Measurements from ENCODE around the gene NAA25.

The NAA25 gene

GRCh38 chr12:112108202-112109079 is at the start of gene NAA25:
Gene NAA25, minus strand, starts transcription at chr12:112108783. Its CDS starts 10 bp downstream, at chr12:112108773.
- H3K9ac ChIP-seq: peak within 1 kb of the TSS; percentile 98
- no peaks in the 10 kb centered on the region for H3K27me3 ChIP-seq
- H3K36me3 ChIP-seq: peaks cover 32% of the 10 kb centered on the region
- TF ChIP-seq Cebpa-rat (IDR thresholded peaks at IDR 0.05): no peak
- H3K4me2 ChIP-seq: peak within 1 kb of the TSS; percentile 89
- peaks cover 50% of the 10 kb centered on the region for H4K20me1 ChIP-seq
- peak within 1 kb of the TSS; percentile 97 for H3K4me3 ChIP-seq
- no peaks in the 10 kb centered on the region for H3K9me3 ChIP-seq
- peaks cover 52% of the 10 kb centered on the region for H3K4me1 ChIP-seq
- H3K27ac ChIP-seq: peak within 1 kb of the TSS; percentile 98

DNA sequence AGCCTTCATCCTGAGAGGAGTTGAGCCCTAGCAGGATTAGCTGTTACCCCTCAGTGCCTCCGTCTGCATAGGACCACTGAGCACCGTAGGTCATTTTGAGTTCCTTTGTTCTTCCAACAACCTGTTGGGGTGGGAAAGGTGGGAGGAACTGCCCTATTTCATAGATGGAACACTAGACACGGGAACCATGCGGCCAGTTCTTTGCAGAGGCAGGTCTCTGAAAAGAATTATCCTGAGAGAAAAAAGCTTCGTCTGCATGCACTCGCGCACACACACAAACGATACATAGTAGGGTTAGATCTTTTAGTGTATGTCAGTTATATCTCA is 45.3 kb upstream of the NAA25 start:
- Histone ChIP-seq H3K27ac (no peak overlapping the region), H3K4me1 (peaks cover 10% of the 10 kb centered on the region), H3K36me3 (peaks cover 78% of the 10 kb centered on the region), H4K20me1 (no peaks in the 10 kb centered on the region), H3K9me3 (peaks cover 10% of the 10 kb centered on the region; the same call in 1 of the 2 replicates), H3K4me3 (no peak overlapping the region), H3K27me3 (no peaks in the 10 kb centered on the region), H3K9ac (no peak overlapping the region), H3K4me2 (no peak overlapping the region)
- TF ChIP-seq Cebpa-rat (IDR thresholded peaks at IDR 0.05): no peak

DNA sequence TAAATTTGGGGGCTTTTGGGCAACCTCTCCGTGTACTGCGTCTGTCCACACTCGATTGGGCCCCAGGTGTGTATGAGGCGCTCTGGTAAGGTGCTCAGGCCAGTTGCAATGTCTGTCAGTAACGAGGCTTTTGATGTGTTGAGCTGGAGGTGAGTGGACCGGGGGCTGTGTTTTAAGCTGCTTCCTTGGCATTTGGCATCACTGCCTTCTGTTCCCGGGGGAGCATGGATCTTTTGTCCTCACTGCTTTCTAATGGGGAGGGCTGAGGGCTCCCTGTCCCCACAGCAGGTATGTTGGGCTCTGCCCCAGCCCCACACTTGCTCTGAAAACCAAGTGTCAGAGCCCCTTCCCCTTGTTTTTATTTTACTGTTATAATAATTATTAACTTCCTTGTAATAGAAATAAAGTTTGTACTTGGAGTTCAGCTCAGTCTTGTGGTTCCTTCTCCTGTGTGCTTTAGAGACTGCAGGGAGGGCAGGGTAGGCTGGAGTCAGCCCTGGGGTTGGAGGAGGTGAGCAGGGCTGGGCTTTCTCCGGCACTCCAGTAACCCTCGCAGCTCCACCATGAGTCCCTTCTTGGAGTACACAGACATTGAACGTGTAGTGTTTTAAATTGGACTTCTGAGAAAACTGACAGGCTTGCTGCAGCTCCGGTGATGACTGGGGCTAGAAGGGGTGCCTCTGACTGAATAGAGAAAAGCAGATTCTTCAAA is 44.8 kb upstream of the NAA25 start:
- no peaks in the 10 kb centered on the region for H4K20me1 ChIP-seq
- peaks cover 78% of the 10 kb centered on the region for H3K36me3 ChIP-seq
- peaks cover 5% of the 10 kb centered on the region; the same call in 1 of the 2 replicates for H3K9me3 ChIP-seq
- no peaks in the 10 kb centered on the region for H3K27me3 ChIP-seq
- no peak overlapping the region for H3K27ac ChIP-seq
- no peak overlapping the region for H3K9ac ChIP-seq
- TF ChIP-seq Cebpa-rat (IDR thresholded peaks at IDR 0.05): no peak
- H3K4me2 ChIP-seq: no peak overlapping the region
- H3K4me1 ChIP-seq: peaks cover 10% of the 10 kb centered on the region
- H3K4me3 ChIP-seq: no peak overlapping the region

DNA sequence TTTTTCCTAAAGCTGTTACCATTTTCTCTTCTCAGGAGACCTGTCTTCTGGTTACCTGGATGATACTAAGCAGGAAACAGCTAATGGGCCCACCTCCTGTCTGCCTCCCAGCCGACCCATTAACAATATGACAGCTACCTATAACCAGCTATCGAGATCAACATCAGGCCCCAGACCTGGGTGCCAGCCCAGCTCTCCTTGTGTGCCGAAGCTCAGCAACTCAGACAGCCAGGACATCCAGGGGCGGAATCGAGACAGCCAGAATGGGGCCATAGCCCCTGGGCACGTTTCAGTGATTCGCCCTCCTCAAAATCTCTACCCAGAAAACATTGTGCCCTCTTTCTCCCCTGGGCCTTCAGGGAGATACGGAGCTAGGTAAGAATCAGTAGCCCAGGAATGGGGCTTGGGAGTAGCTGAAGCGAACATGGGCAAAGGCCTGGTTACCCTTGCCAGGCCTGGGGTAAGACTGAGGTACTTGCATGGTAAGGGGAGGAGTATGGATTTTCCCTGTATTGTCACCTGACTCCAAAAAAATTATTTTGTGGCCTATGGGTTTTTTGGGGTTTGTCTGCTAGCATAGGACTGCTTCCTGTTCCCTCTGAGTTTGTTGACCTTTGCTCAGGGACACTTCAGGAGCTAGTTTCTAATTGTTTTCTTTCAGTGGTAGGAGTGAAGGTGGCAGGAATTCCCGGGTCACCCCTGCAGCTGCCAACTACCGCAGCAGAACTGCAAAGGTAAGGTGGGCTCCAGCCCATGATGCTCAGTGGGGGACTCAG is 43.4 kb upstream of the NAA25 start:
- Histone ChIP-seq H3K9ac (no peak overlapping the region), H3K4me2 (no peak overlapping the region), H3K27me3 (no peaks in the 10 kb centered on the region), H4K20me1 (no peaks in the 10 kb centered on the region), H3K36me3 (peaks cover 82% of the 10 kb centered on the region), H3K4me1 (peaks cover 10% of the 10 kb centered on the region), H3K27ac (no peak overlapping the region), H3K9me3 (no peaks in the 10 kb centered on the region), H3K4me3 (no peak overlapping the region)
- no peak for TF ChIP-seq Cebpa-rat (IDR thresholded peaks at IDR 0.05)

- no peak for TF ChIP-seq Cebpa-rat (IDR thresholded peaks at IDR 0.05)
- H3K9me3 ChIP-seq: no peaks in the 10 kb centered on the region
- peaks cover 95% of the 10 kb centered on the region for H3K36me3 ChIP-seq
- no peak overlapping the region for H3K4me3 ChIP-seq
- H3K4me1 ChIP-seq: peaks cover 10% of the 10 kb centered on the region
- no peaks in the 10 kb centered on the region for H4K20me1 ChIP-seq
- no peak overlapping the region for H3K4me2 ChIP-seq
- no peak overlapping the region for H3K27ac ChIP-seq
- no peak overlapping the region for H3K9ac ChIP-seq
- H3K27me3 ChIP-seq: no peaks in the 10 kb centered on the region
These were observed 41.0 kb upstream of the NAA25 start for GRCh38 chr12:112149596-112149995.

DNA sequence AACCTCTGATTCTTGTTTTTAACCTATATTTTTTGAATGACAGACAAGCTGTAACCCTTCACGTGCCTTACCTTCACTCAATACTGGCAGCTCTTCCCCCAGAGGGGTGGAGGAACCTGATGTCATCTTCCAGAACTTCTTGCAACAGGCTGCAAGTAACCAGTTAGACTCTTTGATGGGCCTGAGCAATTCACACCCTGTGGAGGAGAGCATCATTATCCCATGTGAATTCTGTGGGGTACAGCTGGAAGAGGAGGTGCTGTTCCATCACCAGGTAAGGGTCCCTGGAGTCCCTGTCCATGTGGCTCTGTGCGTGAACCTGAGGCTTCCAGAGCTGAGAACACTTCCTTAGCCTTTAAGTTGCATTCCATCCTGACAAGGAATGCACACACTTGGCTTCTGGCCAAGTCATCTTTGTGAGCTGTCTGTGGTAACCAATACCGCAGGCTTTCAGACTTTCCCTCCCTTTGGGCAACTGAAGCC is 39.5 kb upstream of the NAA25 start:
- Histone ChIP-seq H3K9me3 (no peaks in the 10 kb centered on the region), H3K4me3 (no peak overlapping the region), H4K20me1 (no peaks in the 10 kb centered on the region), H3K27me3 (no peaks in the 10 kb centered on the region), H3K4me2 (no peak overlapping the region), H3K27ac (no peak overlapping the region), H3K4me1 (peaks cover 10% of the 10 kb centered on the region), H3K9ac (no peak overlapping the region), H3K36me3 (peaks cover 95% of the 10 kb centered on the region)
- TF ChIP-seq Cebpa-rat (IDR thresholded peaks at IDR 0.05): no peak

- Histone ChIP-seq H3K36me3 (peaks cover 95% of the 10 kb centered on the region), H3K27ac (no peak overlapping the region), H4K20me1 (no peaks in the 10 kb centered on the region), H3K4me2 (no peak overlapping the region), H3K27me3 (no peaks in the 10 kb centered on the region), H3K4me3 (no peak overlapping the region), H3K9me3 (no peaks in the 10 kb centered on the region), H3K9ac (no peak overlapping the region), H3K4me1 (no peaks in the 10 kb centered on the region)
- no peak for TF ChIP-seq Cebpa-rat (IDR thresholded peaks at IDR 0.05)
These were observed 37.5 kb upstream of the NAA25 start for GRCh38 chr12:112146123-112146522.

- Histone ChIP-seq H4K20me1 (no peaks in the 10 kb centered on the region), H3K27me3 (no peaks in the 10 kb centered on the region), H3K4me1 (no peaks in the 10 kb centered on the region), H3K9me3 (no peaks in the 10 kb centered on the region), H3K4me2 (no peak overlapping the region), H3K9ac (no peak overlapping the region), H3K27ac (no peak overlapping the region), H3K4me3 (no peak overlapping the region), H3K36me3 (peaks cover 100% of the 10 kb centered on the region)
- TF ChIP-seq Cebpa-rat (IDR thresholded peaks at IDR 0.05): no peak
These were observed 32.1 kb upstream of the NAA25 start for GRCh38 chr12:112140728-112141127.

DNA sequence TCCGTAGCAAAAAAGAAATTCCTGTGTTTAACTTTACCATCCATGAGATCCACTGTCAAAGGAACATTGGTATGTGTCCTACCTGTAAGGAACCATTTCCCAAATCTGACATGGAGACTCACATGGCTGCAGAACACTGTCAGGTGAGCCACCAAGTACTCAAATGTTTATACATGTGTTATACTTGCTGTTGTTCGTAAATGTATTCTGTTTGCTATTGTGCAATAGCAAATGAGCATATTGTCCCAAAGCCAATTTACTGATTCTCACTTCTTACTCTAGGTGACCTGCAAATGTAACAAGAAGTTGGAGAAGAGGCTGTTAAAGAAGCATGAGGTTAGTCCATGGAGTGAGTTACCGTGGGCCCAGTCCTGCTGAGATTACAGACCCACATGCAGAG is 26.1 kb upstream of the NAA25 start:
- Histone ChIP-seq H3K27ac (no peak overlapping the region), H3K27me3 (no peaks in the 10 kb centered on the region), H3K4me3 (no peak overlapping the region), H3K4me2 (no peak overlapping the region), H3K4me1 (peaks cover 20% of the 10 kb centered on the region), H4K20me1 (peaks cover 32% of the 10 kb centered on the region), H3K36me3 (peaks cover 61% of the 10 kb centered on the region), H3K9ac (no peak overlapping the region), H3K9me3 (no peaks in the 10 kb centered on the region)
- peak; percentile 61; the same call in 1 of the 2 replicates for TF ChIP-seq Cebpa-rat (IDR thresholded peaks at IDR 0.05)

All from BLaER1 (cell line).